OCI-M1 (cell line): ENCODE measurements around the gene SETD9.

Experiments used
- DNase-seq: peaks from one replicate; lab custom pipeline; 2025; lab: John Stamatoyannopoulos, UW

SETD9 gene, protein sequence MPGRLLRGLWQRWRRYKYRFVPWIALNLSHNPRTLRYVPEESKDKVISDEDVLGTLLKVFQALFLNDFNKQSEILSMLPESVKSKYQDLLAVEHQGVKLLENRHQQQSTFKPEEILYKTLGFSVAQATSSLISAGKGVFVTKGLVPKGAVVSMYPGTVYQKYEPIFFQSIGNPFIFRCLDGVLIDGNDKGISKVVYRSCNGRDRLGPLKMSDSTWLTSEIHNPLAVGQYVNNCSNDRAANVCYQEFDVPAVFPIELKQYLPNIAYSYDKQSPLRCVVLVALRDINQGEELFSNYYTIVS

DNA sequence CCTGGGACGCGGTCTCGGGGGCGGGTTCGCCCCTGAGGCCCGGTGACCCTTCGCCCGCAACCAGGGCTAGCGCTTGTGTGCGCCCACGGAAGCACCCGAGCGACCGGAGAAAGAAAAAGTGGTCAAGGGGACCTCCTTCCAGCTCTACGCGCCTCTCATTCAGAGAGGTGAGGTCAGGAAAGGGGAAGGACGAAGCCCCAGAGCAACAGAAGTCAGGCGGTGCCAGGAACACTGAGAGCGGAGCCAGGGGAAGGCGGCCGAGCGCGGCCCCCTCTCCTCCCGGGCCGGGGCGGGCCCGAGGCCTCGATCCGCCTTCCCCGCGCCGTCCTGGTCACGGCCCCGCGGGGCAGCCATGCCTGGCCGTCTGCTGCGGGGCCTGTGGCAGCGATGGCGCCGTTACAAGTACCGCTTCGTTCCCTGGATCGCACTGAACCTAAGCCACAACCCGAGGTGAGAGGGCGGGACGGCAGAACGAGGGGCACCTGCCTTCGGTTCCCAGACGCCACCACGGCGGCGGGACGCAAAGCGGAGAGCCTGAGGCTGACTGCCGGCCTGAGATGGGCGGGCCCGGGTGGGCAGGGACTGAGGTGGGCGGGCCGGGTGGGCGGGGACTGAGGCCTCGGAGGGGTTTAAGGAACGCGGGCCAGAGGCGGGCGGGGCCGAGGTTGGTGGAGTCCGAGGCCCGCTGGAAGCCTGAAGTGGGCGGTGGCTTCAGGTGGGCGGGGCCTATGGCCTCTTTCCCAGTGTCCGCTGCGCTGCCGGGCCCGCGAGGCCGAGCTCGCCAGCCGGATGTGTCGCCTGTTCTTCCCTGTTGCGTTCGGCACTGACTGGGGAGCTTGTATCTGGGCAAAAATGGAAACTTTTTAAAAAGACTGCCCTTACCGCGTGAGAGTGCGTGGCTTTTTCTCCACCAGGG is at the start of gene SETD9:
Gene SETD9 (plus strand): TSS at position 303 of the 916 bp plus-strand sequence. CDS start 50 bp downstream, at position 353.
- peak; percentile 98 for DNase-seq

DNA sequence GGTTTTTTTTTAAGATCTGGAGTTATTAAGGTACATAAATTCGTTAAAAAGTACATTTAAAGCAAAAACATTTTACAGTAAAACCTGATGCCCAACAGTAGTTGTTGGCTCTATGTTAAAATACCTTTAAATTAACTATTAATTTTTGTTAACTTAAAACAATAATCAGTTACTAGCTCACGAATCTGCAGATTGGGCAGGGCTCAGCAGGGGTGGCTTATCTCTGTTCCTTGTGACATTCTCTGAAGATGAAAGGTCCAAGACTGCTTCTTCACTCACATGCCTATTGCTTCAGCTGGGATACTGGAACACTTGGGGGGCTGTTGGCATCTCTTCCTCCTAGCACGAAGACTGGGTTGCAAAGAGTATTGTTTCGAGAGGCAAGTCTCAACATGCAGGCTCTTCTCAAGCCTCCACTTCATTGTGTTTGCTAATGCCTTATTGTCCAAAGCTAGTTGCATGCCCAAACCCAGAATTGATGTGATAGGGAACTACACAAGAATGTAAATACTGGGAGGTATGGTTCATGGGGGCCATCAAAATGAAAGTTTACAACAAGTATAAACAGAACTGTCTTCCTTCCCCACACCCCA is 47.4 kb upstream of the SETD9 start:
- DNase-seq = no peak

DNA sequence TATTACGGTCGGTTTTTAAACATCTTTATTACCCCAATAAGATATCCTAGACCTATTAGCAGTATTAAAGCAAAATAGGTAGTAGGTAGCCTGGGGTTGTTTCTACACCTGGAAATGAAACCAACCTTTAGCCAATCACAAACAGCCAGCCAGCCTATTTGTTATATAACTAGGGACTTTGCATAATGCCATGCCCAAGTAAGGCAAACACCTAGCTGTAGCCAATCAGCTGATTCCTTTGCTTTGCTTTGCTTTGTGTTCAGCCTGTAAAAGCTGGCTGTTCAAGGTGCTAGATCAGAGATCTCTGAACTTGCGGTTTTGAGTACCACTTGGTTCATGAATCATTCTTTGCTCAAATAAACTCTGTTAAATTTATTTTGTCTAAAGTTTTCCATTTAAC is 46.5 kb upstream of the SETD9 start:
- DNase-seq = no peak

DNA sequence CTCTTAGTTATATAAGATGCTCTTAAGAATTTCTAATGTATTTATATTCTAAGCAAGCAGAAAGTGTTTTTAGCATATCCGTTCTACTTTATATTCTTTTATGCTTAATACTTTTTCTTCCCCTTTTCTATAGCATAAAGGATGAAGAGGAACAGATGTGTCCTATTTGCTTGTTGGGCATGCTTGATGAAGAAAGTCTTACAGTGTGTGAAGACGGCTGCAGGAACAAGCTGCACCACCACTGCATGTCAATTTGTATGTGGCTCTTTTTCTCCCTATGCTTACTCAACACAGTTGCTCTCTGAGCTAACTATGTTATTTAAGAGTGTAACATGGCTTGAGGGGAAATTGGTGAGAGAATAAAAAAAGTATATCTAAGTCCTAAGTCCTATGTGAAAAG is 37.6 kb upstream of the SETD9 start:
- no peak for DNase-seq

DNA sequence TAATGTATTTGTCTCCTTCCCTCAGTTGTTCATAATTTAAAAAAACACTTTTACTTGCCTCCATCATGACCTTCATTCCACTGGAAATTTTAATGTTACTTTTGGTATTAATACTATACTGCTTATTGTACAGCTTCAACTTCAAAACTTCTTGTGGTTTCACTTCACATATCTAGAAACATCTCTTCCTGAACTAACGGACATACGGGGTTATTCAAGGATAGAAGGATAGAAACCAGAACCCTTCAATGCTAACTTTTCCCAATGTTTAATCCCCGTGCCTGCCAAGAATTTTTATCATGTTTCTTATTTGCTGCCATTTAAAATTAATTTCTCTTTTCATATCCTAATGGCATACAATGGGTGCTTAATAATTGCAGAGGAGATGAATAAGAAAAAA is 36.3 kb upstream of the SETD9 start:
- DNase-seq = no peak

DNA sequence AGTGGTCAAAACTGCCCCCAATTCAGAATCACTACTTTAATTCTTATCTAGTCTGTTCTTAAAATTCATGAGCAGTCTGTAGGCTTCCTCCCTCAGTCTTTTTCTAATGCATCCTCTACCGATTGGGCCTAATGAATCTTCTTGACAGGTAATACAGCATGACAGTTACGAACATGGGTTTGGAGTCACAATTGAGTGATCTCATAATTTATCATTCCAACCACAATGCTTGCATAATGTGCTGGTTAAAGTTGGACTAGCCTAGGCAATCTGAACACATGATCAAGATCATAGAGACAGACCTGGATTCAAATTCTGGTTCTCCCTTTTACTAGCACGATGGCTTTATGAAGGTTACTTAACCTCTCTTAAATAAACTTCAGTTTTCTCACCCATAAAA is 33.1 kb upstream of the SETD9 start:
- DNase-seq = peak; percentile 6

DNA sequence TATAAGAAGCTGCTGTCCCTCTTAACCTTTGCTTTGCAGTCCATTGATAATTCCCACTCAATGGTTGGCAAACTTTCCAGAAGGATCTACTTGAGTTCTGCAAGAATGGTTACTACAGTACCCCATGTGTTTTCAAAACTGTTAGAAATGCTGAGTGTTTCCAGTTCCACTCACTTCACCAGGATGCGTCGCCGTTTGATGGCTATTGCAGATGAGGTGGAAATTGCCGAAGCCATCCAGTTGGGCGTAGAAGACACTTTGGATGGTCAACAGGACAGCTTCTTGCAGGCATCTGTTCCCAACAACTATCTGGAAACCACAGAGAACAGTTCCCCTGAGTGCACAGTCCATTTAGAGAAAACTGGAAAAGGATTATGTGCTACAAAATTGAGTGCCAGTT is 27.8 kb upstream of the SETD9 start:
- no peak for DNase-seq

DNA sequence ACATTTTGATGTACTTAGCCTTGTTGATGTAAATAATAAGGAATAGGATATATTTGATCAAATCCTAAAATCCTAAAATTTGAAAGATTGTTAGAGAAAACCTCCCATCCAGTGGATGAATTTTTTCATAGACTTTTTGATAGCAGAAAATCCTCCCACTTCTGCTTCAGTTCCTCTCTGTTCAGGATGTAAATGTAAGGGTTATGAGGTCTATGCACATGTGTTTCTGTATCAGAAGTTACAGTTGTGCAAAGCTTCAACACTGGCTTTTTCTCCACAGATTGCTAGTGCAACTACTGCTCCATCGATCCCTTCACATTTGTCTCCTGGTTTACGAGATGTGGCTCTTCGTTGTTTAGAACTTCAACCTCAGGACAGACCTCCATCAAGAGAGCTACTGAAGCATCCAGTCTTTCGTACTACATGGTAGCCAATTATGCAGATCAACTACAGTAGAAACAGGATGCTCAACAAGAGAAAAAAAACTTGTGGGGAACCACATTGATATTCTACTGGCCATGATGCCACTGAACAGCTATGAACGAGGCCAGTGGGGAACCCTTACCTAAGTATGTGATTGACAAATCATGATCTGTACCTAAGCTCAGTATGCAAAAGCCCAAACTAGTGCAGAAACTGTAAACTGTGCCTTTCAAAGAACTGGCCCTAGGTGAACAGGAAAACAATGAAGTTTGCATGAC is 16.0 kb upstream of the SETD9 start:
- no peak for DNase-seq

DNA sequence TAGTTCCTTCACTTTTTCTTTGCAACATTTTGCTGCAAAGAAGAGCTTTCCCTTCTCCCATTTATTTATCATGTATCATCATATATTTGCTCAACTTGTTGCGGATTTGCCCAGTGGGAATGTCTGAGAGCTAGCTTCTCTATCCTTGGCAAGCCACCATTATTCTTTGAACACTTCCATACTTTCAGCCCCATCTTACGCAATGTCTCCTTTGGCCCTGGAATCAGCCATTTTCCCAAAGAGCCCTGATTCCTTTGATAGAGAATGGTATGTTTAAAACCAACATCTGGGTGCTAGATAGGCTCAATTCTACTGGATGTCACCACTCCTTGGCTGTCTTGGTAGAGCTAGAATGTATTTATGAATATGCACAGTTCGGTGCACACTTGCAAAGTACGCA is 12.6 kb upstream of the SETD9 start:
- no peak for DNase-seq

DNA sequence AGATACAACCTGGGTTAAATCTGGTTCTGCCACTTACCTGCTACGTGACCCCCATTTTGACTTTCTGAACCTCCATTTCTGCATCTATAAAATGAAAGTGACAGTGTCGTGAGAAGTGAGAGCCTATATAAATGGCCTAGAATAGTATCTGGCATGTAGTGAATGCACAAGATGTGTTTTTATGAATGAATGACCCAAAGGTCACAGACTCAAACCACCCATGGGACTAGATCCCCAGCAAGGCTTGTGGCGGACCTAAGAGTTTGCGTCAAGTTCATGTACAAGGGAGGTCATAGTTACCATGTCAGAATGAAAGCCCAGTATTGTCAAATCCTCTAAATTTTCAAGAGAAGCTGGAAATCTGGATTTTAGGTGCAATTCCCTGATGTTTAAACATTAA is 11.2 kb upstream of the SETD9 start:
- DNase-seq = no peak

DNA sequence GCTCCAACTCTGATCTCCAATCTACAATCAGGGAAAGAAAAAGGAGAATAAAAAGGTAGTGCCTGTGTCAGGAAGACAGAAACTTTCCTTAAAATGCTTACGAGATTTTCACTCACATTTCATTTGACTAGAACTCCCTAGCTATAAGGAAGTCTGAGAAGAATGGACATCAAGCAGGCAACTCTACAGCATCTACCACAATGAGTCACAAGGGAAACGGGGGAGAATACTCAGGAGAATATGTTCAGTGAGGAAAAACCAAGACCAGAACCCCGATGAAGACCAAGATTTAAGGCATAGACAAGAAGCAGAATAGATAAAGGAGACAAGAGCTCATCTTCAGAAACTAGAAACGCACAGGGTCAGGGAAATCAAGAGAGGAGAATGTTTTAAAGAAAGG is 9.0 kb upstream of the SETD9 start:
- peak; percentile 40 for DNase-seq

DNA sequence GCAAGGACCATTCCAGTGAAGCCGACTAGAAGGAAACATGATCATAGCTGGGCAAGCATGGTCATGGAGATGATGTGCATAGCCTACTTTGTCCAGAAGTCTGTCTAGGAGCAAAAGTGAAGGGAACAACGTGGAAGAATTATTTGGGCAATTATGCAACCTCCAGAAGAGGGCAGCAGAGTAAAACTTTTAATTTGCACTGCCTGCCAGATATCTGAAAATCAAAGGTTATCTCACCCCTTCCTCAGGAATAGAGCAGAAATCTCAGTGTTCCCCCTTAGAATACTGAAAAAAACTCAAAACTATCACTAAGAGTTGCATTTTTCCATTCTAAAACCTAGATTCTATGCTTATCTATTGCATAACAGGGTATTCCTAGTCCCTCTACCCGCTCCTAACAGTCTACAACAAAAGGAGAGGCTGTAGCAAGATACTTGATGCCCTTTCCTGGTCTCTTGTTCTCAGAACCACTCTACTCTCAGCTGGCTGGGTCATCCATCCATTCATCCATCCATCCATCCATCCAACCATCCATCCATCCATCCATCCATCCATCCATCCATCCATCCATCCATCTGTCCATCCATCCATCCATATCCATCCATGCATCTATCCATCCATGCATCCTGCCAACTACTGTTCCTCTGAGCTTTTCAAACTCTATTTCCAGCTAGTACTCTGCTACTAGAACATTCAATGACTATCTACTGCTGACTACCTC is 8.4 kb upstream of the SETD9 start:
- peak; percentile 75 for DNase-seq

DNA sequence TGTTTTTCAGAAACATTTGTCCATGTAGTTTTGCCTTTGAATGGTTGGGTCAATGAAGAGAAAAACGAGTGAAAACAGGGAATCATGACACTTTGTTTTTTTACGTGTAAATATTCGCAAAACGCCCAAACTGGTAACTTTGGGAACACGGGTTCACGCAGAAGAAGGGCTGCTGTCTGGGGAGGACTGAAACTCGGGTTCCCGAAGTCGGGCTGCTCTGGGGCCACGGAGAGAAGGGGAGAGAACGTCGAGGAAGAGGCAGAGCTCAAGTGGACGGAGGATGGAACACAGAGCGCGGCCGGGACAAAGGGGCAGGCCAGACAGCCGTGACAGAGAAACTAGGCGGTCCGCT is 478 bp upstream of the SETD9 start:
- no peak for DNase-seq

DNA sequence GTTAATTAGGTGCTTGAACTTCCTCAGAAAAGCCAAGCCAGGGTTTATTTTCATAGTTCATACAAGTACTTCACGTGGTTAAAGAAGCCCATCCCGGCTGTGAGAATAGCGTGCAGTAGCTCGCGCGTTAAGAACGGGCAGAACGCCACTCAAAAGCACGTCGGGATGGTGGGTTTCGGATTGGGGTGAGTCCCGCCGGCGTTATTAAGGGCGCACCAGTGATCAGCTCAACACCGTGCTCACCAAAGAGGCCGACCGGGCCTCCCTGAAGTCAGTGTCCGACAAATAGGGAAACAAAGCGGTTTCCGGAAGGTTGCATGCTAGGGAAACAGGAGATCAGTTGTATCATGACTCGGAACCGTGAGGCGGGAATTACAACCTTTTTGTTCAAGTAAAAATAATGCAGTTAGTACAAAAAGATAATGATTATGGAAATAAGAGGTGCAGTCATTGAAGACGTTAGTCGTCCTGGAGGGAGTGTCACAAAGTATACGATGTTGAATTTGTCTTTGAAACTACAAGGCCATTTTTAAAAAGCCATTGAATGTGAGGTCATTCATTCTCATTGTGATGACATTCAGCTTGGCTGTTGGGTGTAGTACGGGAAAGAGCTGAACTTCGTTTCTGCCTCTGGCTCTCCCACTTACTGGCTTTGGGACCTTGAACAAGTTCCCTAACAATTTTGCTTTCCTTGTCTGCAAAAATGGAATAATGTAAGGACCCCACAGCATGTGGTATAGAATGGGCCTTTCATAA is 992 bp downstream of the SETD9 start:
- peak; percentile 88 for DNase-seq

DNA sequence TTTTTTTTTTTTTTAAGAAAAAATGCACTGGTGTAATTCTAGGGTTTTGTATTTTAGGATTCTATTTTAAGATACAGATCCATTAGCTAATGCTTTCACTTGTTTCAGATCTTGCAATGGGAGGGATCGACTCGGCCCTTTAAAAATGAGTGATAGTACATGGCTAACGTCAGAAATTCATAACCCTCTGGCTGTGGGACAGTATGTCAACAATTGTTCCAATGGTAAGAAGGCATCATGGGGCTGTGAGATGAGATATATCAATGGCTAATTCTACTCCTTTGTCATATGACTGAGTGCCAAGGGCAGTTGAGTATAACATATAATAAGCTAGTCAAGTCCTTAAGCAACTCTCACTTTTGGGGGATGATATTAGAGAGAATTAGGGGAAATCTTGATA is 4.4 kb downstream of the SETD9 start:
- DNase-seq = no peak

DNA sequence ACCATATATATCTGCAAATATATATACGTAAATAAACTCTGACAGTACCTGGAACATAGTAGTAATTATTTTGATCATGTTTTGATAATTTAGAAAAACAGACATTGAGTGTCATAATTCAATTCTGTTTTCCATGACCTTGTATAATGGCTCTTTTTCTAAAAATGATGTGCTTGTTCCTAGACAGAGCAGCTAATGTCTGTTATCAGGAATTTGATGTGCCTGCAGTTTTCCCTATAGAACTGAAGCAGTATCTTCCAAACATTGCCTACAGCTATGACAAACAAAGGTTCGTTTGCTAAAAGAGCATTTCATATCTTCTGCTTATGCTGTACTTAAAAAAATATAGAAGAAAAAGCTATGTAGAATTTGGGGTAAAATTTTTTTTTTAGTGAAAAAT is 5.3 kb downstream of the SETD9 start:
- no peak for DNase-seq

DNA sequence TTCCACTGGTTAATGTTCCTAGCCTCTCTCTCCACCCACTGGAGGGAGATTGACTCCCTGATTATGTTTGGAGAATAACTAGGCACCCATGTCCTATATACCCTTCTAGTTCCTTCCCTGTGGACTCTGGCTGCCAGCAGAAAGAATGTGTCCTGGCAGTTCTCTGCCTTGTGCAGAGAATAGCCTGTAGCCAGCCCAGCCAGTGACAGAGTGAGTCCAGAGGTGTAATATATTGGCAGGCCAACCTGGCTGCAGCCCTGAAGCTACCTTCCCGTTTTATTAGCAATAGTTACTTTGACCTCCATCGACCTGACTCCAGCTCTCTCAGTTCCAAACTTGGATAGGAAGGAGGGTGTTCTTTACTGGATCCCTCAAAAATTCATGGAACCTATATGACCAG is 8.1 kb downstream of the SETD9 start:
- DNase-seq = no peak

DNA sequence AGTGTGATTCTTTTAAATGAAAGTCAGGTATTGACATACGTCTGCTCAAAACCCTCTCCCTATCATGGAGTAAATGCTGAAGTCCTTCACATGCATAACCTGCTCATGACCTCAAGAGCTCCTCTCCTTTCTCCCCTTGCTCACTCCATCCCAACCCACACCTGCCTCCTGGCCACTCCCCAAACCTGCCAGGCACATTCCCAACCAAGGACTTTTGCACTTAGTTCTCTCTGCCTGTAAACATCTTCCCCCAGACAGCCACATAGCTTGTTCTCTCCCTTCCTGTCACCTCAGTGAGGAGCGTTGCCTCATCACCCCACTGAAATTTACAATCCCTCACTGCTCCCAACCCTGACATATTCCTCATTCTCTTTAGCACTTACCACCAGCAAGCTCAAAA is 8.7 kb downstream of the SETD9 start:
- no peak for DNase-seq

DNA sequence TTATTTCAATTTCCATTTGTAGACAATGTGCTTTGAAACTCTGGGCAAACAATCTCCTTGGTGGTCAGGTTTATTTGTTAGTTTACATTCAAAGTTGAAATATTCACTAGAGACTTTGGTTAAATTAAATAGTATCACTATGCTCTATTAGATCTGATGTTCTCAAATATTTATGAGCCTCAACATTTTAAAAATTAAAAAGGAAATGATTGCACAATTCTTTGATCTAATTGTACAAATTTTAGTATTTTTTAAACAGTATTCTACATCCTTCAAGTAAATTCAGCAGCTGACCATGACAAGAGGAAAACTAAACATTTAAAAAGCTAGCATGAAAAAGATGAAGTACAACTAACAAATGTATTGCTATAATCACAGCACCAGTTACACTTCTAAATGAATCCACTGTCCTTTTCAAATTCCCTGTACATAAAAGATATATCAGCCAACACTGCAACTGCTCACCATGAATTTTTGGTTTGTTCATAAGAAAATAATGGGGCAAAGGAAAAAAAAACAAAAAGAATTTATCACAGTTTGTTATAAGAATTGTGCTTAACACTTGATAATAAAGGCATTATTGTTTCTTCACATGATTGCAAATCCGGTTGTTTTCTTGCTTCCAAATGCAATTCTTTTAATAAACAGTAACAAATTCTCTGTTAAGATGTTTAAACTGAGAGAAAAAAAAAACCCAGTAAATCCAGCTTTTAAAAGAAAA is 10.7 kb downstream of the SETD9 start:
- no peak for DNase-seq

DNA sequence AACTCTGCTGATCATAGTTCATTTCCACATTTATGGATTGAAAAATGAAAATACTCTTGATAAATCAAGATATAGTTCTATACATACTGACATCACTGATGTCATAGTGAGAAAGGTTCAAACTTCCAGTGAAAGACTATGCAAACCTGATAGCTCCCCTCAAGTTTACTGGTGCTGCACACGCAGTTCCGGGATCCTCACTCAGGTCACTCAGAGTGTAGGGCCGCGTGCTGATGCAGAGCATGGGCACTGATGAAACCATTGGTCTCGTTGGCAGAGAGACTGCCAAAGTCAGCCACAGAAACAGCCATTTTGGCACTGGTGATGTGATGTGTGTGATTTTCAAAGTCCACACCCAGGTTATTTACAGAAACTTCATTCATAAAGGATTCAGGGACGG is 13.5 kb downstream of the SETD9 start:
- no peak for DNase-seq
